Colon (tissue), 2 donors: ENCODE results near the gene SLC6A6.

Source experiments
- FAIRE-seq: peaks from 2 replicates; lab custom pipeline; 2012; peaks lifted over from hg19 to GRCh38; lab: Jason Lieb, UNC
- donor health status: control.
- donor health status: control.

Gene SLC6A6

GRCh38 chr3:14522768-14523167 lies 120.4 kb downstream of the SLC6A6 start:
- no peak for FAIRE-seq

- no peak for FAIRE-seq
These were observed 121.4 kb downstream of the SLC6A6 start for GRCh38 chr3:14523792-14524191.

DNA sequence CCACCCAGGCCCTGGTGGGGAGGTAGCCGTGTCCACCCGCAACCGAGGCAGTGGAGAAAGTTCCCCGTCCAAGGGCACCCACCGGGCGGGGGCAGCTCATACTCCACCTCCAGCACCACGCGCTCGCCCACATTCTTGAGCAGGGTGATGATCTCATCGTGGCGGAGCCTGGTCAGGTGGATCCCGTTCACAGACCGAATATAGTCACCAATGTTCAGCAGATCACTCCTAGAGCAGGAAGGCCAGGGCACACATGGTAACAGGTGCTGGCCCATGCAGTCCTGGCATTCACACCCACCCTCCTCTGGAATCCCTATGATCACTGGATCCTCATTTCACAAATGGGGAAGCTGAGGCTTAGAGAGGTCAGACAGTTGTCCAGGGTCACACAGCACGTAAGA lies 121.9 kb downstream of the SLC6A6 start:
- no peak for FAIRE-seq

GRCh38 chr3:14524920-14525660 lies 122.7 kb downstream of the SLC6A6 start:
- FAIRE-seq: no peak

DNA sequence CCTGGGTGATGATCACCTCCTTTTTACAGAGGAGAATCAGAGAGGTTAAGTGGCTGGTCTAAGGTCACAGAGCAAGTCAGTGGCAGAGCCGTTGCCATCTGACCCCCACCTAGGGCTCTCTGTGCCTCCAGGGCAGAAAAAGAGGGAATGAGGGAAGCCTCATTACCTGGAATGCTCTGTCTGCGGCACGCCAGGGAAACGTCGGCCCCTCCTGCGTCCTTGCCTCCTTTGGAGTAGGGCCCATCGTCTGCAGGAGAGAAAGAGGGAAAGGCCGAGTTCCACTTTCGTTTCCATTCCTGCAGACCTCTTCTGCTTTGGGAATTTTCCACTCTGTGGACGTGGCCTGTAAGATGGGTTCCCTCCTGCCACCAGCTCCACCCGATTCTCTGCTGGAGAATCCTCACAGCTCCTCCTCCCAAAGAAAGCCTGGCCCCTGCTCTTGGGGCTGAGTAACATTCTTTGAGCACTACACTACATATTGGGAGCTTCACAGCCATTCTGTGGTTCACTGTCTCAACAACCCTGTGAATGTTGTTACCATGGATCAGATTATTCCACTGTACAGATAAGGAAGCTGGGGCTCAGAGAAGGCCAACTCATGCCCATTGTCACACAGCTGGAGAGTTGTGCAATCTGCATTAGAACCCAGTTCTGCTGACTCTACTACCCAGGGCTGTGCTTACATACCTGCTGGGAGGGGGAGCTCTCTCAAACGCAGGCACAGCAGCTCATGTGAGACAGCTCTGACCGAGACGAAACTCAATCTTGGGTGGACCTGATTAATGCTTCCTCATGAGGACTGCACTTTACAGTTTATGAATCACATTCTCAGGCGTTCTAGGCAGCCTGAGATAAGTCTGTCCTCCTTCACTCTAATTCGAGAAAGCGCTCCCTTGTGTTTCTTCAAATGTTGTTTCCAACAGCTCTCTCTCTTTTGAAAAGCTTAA lies 123.6 kb downstream of the SLC6A6 start:
- no peak for FAIRE-seq

- FAIRE-seq: no peak
These were observed 125.7 kb downstream of the SLC6A6 start for GRCh38 chr3:14528081-14528480.

DNA sequence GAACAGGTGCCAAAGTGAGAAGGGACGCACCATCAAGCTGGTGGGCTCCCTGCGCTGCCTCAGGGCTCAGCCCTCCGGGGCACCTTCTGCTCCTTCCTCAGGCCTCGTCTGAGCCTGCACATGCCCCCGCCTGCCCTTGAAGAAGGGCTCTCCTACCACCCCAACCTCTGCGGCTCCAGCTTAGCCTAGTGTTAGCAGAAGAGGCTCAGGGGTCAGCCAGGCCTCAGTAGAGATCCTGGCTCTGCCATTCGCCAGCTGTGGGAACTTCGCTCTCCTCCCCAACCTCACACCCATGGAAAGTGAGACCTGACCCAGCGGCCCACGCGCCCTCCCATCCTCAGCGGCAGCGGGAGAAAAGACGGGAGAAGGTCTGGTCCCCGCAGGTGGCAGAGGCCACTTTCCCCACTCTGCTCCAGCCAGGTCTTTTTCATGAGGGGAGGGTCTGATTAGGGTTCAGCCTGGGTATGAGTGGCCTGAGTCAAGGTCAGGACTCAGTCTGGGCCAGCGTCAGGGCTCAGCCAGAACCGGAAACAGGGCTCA lies 129.5 kb downstream of the SLC6A6 start:
- no peak for FAIRE-seq

- FAIRE-seq: no peak
These were observed 130.5 kb downstream of the SLC6A6 start for GRCh38 chr3:14532691-14533456.

- no peak for FAIRE-seq
These were observed 131.1 kb downstream of the SLC6A6 start for GRCh38 chr3:14533457-14533958.

- no peak for FAIRE-seq
These were observed 132.2 kb downstream of the SLC6A6 start for GRCh38 chr3:14534516-14535191.

DNA sequence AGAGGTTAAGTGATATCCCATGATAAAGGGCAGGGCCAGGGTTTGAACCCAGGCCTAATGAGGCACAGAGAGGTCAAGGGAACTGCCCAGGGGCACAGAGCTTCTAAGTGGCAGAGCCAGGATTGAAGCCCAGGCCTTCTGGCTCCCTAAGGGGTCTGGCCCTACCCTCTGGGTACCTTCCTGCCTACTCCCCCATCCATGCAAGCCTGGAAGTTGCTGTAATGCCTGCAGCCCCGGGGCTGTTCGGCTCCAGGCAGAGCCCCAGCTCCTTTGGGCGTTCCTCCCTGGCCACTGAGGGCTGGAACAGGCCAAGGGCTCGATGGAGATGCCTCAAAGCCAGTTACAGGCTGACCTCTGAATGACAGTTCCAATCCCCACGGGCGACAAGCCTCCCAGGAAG lies 133.2 kb downstream of the SLC6A6 start:
- FAIRE-seq: no peak

GRCh38 chr3:14536055-14536815 lies 133.8 kb downstream of the SLC6A6 start:
- no peak for FAIRE-seq

- no peak for FAIRE-seq
These were observed 134.6 kb downstream of the SLC6A6 start for GRCh38 chr3:14536837-14537589.

GRCh38 chr3:14537590-14538450 lies 135.4 kb downstream of the SLC6A6 start:
- FAIRE-seq: no peak

- FAIRE-seq: no peak
These were observed 136.2 kb downstream of the SLC6A6 start for GRCh38 chr3:14538451-14539088.
